ENCODE results near the gene HDLBP.
"Not testable (repeated sequence)": the region's sequence is repeated elsewhere in the genome, so short reads cannot be mapped to it uniquely, and the experiment has no call there.

HDLBP gene

DNA sequence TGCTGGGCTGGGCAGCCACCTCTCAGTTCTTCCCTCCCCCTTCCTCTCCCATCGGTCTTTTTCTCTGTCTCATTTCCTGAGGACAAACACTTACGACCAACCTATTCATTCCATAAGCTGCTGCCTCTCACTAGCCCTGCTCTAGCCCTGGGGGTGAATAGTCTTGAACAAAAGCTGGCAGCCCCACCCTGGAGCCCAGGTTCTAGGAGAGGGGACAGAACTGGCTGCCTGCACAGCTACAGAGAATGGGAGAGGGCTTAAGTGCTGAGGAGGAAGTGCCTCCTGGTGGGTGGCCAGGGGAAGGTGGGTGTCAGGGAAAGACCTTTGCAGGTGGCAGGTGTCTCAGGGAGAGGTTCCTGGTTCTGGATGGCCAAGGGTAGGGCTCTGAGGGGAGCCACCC, 104.2 kb downstream of the HDLBP start:
- DNase-seq (ENCODE audit: low read depth): no peak

GRCh38 chr2:241209271-241209670, 106.2 kb downstream of the HDLBP start:
- no peak for DNase-seq (ENCODE audit: low read depth)

- no peak for DNase-seq (ENCODE audit: low read depth)
Observed at GRCh38 chr2:241208058-241208457, 107.4 kb downstream of the HDLBP start.

GRCh38 chr2:241207641-241208040, 107.8 kb downstream of the HDLBP start:
- DNase-seq (ENCODE audit: low read depth): no peak

DNA sequence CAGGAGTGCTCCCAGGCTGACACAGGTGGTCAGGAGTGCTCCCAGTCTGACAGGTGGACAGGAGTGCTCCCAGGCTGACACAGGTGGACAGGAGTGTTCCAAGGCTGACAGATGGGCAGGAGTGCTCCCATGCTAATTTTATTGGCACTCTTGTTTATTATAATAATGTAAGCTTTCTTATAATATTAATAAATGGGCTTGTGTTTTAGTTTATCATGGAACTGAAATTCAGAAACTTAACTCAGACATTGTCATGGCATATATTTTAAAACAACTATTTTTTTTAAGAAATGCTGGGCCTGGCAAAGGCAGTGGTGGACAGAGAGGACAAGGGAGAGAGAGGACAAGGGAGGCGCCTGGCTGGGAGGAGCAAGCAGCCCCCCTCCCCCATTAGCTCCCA, 108.3 kb downstream of the HDLBP start:
- DNase-seq (ENCODE audit: low read depth): no peak

DNA sequence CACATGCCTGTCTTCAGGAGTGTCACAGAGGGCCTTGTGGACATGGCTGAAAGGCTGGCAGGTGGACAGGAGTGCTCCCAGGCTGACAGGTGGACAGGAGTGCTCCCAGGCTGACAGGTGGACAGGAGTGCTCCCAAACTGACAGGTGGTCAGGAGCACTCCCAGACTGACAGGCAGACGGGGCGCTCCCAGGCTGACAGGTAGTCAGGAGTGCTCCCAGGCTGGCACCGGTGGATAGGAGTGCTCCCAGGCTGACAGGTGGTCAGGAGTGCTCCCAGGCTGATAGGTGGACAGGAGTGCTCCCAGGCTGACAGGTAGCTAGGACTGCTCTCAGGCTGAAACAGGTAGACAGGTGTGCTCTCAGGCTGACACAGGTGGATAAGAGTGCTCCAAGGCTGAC, 110.4 kb downstream of the HDLBP start:
- no peak for DNase-seq (ENCODE audit: low read depth)

- no peak for DNase-seq (ENCODE audit: low read depth)
Observed at GRCh38 chr2:241204490-241204889, 111.0 kb downstream of the HDLBP start.

- no peak for DNase-seq (ENCODE audit: low read depth)
Observed at GRCh38 chr2:241204010-241204384, 111.5 kb downstream of the HDLBP start.

DNA sequence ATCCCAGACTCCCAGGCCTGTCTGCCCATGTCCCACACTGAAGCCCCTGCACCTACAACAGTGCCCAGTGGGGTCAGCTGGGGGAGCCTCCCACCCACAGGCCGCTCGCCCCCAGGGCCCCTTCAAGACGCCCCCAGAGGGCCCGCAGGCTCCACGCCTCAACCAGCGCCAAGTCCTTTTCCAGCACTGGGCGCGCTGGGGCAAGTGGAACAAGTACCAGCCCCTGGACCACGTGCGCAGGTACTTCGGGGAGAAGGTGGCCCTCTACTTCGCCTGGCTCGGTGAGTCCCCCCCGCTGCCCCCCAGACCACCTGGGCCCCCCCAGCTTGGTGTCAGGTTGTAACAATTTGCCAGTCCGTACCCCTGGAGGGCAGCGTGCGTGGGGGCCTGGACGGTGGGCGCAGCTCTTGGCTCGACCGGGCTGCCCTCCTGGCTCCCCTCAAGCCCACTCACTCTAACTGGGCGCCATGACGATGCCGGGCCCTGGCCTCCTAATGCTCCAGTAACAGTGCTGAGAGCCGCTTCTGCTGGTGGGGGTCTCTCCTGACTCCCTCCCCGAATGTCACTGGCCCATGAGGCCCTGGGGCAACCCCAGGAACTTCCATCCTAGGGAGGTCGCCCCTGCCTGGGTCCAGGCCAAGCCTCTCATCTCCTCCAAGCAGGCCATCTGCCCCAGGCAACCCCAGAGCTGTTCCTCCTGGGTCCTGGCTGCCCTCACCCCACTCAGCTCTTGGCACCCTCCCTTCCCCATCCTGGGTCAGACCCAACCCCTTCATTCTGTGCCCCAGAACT, 112.1 kb downstream of the HDLBP start:
- DNase-seq (ENCODE audit: low read depth): no peak

DNA sequence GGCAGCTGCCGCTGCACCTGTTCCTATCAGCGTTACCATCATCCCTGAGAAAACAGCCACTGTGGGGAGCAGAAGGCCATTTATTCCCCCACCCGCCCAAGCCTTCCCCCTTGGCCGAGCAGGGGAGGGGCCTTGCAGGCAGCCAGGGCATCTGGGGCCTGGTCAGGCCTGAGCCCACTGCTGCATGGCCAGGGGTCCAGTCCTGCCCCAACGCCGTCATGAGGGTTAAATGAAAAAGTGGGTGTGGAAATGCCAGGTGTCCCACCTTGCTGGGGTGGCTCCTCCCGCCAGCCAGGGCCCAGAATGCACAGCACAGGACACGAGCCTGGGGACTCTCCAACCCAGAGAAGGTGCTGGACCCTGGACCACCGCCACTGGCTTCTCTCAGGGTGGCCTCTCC, 112.8 kb downstream of the HDLBP start:
- DNase-seq (ENCODE audit: low read depth): no peak

- no peak for DNase-seq (ENCODE audit: low read depth)
Observed at GRCh38 chr2:241202268-241202585, 113.2 kb downstream of the HDLBP start.

GRCh38 chr2:241201445-241202267, 113.8 kb downstream of the HDLBP start:
- DNase-seq (ENCODE audit: low read depth): no peak

GRCh38 chr2:241200822-241201395, 114.6 kb downstream of the HDLBP start:
- DNase-seq (ENCODE audit: low read depth): no peak

DNA sequence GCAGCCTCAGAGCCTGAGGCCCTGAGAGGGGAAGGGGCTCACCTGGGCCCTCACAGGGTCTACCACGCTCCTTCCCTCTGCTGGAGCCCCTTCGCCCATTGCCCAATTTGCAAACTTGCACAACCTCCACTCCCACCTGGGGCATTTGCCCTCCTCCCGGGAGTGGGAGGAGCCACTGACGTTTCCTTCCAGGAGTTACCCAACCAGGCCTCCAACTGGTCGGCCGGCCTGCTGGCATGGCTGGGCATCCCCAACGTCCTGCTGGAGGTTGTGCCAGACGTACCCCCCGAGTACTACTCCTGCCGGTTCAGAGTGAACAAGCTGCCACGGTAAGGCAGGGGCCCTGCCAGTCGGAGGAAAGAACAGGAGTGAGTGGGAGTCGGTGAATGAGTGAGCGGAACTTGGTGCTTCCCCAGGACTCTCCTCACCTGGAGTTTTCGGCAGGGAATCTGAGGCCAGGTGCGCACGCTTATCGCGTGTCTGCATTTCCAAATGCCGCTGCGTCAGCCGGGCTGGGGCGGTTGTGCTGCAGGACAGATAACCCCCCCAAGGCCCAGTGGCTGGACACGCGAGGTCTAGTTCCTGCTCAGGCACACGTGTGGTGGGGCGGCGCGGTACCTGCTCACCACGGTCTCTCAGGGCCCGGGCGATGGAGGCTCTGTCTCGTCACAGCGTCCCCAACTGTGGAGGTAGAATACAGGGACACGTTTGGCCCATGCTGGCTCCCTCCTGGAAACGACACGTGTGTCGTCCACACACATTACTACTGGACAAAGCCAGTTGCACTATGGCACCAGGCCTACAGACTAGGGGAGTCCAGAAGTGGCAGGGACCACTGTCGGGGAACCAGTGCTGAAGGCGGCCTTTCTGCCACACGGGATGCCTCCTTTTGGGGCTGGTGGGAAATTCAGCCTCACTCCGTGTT, 115.3 kb downstream of the HDLBP start:
- no peak for DNase-seq (ENCODE audit: low read depth)

DNA sequence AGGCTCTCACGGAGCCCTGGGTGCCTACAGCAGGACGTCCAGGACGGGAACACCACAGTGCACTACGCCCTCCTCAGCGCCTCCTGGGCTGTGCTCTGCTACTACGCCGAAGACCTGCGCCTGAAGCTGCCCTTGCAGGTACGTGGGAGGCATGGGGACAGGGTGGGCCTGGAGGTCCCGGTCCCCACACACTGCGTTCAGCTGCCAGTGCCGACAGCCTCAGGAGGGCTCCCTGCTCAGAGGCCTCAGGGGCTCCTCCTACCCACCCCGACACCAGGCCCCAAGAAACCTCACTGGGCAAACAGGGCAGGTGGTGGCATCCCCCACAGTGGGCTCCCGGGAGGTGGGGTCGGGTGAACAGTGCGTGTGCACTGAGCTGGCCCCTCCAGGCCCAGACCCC, 116.2 kb downstream of the HDLBP start:
- DNase-seq (ENCODE audit: low read depth): no peak

DNA sequence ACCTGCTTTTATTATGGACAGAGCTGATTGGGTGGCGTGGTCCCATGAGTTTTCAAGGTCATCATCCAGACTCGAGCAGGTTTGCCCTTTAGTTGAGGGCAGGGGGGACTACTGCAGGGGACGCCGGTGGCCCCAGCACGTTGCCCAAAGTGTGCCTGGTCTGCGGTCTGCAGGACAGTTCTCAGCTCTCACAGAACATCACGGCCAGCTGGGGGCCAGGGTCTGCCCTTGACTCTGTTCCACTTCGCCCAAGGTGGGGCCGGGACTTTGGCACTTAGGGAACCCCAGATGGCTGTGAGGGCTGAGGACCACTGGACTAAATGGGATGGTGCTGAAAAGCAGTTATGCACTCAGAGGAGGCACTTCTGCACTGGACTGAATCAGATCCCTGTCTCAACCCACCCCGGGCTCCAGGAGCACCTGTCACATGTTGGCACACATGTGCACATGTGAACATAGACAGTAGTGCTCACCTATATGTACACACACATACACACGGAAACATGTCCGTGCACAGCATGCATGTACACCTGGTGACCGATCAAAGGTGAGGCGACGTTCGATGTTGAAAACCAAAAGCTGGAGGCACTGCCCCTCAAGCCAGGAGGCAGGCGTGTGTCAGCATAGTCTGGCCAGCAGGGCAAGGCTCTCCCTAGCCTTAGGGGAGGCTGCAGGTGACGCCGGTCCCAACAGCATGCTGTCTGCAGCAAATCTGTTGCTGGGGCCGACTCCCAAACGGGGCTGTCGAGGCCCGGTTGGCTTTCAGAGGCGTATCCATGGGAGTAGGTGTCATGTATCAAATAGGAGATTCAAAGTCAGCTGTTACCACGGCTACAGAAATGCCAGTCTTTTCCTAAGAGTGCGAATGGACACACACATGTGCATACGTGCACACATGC, 116.8 kb downstream of the HDLBP start:
- DNase-seq (ENCODE audit: low read depth): no peak

GRCh38 chr2:241197947-241198346, 117.5 kb downstream of the HDLBP start:
- DNase-seq (ENCODE audit: low read depth): no peak

GRCh38 chr2:241197246-241197645, 118.2 kb downstream of the HDLBP start:
- DNase-seq (ENCODE audit: low read depth): not testable (repeated sequence)

DNA sequence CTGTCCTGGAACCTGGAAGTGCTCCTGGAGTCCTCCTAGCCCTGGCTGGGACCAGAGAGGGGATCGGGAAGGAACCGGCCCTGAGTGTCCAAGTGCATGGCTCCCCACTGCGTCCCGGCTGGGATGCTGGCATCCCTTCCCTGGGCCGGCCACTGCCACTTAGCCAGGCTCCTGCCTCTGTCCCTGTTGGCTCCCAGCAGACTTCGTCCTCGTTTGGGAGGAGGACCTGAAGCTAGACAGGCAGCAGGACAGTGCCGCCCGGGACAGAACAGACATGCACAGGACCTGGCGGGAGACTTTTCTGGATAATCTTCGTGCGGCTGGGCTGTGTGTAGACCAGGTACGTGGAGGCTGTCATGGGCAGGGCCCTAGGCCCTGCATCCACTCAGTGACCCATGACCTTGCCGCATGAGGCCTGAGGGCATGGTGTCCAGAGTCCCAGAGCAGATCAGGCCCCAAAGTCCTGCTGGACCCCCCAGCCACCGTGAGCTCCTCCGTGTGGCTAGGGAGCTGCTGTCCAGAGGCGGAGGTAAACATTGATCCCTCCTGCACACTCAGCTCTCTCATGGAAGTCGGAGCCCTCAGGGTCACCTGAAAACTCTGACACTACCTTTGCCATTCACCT, 119.9 kb downstream of the HDLBP start:
- no peak for DNase-seq (ENCODE audit: low read depth)

GRCh38 chr2:241194811-241195210, 120.7 kb downstream of the HDLBP start:
- DNase-seq (ENCODE audit: low read depth): no peak

- no peak for DNase-seq (ENCODE audit: low read depth)
Observed at GRCh38 chr2:241193271-241193670, 122.2 kb downstream of the HDLBP start.
